ENCODE measurements around the gene PRM1.

The PRM1 gene, protein sequence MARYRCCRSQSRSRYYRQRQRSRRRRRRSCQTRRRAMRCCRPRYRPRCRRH

DNA sequence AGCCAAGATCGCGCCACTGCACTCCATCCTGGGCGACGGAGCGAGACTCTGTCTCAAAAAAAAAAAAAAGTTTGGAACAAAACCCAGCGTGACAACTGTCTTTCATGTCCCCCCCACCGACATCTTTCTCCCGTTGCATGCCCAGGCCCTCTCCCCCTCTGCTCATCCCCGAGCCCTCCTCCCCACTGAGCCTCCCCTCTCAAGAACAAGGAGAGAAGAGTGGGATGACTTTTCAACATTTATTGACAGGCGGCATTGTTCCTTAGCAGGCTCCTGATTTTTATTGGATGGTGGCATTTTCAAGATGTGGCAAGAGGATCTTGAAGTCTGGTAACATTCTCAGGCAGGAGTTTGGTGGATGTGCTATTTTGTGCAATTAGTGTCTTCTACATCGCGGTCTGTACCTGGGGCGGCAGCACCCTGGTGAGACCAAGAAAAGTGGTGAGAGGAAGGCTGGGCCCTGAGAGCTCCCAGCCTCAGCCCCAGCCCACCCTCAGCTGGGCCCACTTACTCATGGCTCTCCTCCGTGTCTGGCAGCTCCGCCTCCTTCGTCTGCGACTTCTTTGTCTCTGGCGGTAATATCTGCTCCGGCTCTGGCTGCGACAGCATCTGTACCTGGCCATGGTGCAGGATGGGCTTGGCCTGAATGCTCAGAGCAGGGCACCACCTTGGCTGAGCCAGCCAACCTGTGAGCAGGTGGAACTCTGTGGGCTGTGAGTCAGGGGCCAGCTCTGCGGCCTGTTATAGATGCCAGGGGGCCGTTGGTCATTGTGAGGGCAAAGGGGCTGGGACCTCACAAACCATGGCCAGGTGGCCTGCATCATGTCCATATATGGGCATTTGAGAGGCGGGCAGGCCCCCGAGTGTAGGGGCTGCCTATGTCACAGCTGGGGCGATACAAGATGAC is at the start of gene PRM1:
Gene PRM1 (minus strand): TSS at position 715 of the 907 bp plus-strand sequence. CDS start 92 bp downstream, at position 623.
- in situ Hi-C loops (cut with MboI; ENCODE audit: low sequenced_read_pairs), result no loop called here

DNA sequence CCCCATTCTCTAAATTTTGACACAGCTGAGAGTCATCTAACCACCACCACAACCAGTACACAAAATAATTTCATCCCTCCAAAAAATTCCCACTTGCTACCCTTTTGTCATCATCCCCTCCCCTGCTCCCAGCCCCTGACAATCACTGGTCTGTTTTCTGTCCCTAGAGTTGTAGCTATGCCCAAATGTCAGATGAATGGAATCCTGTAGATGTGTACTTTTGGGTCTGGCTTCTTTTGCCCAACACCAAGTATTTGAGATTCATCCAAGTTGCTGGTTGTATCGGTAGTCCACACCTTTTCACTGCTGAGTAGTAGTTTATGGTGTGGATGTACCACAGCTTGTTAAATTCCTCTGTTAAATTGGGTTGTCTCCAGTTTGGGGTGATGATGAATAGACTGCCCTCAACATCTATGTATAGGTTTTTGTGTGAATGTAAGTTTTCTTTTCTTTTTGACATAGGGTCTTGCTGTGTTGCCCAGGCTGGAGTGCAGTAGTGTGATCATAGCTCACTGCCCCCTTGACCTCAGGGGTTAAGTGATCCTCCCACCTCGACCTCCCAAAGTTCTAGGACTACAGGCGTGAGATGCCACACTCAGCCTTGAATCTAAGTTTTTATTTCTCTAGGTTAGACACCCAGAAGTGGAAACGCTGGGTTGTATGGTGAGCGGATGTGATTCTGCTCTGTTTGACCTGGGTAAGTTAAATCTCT is 49.6 kb upstream of the PRM1 start:
- in situ Hi-C loops (cut with MboI; ENCODE audit: low sequenced_read_pairs), result no loop called here

DNA sequence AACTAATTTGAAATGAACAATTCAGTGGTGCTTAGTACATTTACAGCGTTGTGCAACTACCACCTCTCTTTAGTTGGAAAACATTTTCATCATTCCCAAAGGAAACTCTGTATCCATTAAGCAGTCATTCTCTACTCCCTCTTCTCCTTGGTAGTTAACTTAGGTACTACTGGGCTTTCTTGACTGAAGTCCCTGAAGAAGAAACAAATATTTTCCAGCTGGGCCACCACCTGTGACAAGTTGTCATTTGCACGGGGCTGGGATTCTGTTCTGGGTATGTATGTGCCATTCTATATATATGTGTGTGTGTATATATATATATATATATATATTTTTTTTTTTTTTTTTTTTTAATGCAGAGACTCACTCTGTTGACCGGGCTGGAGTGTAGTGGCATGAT is 48.8 kb upstream of the PRM1 start:
- in situ Hi-C loops (cut with MboI; ENCODE audit: low sequenced_read_pairs), result no loop called here

GRCh38 chr16:11329071-11329491 is 48.0 kb upstream of the PRM1 start:
- in situ Hi-C loops (cut with MboI; ENCODE audit: low sequenced_read_pairs), result no loop called here

- in situ Hi-C loops (cut with MboI; ENCODE audit: low sequenced_read_pairs), result no loop called here
These were observed 47.3 kb upstream of the PRM1 start for GRCh38 chr16:11328172-11329070.

GRCh38 chr16:11327277-11328171 is 46.4 kb upstream of the PRM1 start:
- in situ Hi-C loops (cut with MboI; ENCODE audit: low sequenced_read_pairs), result no loop called here

DNA sequence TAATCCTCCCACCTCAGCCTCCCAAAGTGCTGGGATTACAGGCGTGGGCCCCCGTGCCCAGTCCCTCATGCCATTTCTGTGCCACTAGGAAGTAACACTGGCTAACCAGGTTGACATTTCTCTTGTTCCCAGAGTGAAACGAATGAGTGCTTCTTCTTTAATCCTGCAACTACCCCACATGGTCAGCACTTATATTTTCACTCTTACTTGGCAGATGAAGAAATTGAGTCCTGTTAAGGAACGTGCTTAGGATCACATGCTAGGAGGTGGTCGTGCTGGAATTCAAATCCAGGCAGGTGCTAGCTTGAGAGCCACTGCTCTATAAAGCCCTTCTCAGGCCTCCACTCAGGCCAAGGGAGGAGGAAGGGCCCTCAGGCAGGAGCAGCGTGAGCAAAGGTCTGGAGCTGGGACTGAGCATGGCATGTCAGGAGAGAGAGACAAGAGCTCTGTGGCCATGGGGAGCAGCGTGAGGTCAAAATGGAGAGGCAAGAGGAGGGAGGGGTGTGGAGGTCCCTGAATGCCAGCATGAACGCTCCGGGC is 45.7 kb upstream of the PRM1 start:
- in situ Hi-C loops (cut with MboI; ENCODE audit: low sequenced_read_pairs), result no loop called here

DNA sequence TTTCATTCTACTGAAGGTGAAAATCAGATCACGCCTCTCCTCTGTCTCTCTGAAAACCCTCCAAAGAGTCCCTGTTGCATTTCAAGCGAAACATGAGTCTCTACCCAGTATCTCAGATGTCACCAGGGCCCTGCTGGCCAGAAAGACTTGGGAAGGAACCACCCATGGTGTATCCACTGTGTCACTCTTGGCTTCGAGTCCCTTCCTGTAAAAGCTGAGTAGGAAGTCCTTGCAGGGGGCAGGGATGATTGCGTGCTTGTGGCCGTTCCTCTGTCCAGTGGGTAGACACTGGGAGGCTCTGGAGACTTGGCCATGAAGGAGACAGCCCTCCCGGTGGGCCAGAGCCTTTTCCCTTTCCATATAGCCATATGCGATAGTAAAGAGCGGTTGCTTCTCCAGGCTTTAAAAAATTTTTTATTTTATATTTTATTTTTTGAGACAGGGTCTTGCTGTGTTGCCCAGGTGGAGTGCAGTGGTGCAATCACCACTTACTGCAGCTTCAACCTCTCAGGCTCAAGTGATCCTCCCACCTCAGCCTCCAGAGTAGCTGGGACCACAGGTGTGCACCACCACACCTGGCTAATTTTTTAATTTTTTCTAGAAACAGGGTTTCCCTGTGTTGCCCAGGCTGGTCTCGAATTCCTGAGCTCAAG is 45.1 kb upstream of the PRM1 start:
- in situ Hi-C loops (cut with MboI; ENCODE audit: low sequenced_read_pairs), result no loop called here

GRCh38 chr16:11325404-11326083 is 44.4 kb upstream of the PRM1 start:
- in situ Hi-C loops (cut with MboI; ENCODE audit: low sequenced_read_pairs), result no loop called here

GRCh38 chr16:11323551-11324336 is 42.6 kb upstream of the PRM1 start:
- in situ Hi-C loops (cut with MboI; ENCODE audit: low sequenced_read_pairs), result no loop called here

GRCh38 chr16:11322823-11323222 is 41.7 kb upstream of the PRM1 start:
- in situ Hi-C loops (cut with MboI; ENCODE audit: low sequenced_read_pairs), result no loop called here

DNA sequence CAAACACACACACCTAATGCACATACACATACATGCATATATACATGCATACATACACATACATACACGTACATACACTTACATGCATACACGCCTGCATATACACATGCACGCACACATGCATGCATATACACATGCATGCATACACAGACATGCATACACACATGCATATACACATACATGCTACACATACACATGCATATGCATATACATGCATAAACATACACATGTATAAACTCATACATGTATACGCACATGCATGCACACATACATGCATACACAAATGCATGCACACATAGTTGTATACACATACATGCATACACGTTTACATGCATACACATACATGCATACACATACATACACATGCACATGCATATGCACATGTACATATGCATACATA is 40.5 kb upstream of the PRM1 start:
- in situ Hi-C loops (cut with MboI; ENCODE audit: low sequenced_read_pairs), result no loop called here

GRCh38 chr16:11320170-11320569 is 39.0 kb upstream of the PRM1 start:
- in situ Hi-C loops (cut with MboI; ENCODE audit: low sequenced_read_pairs), result no loop called here

- in situ Hi-C loops (cut with MboI; ENCODE audit: low sequenced_read_pairs), result no loop called here
These were observed 38.5 kb upstream of the PRM1 start for GRCh38 chr16:11319529-11320146.

DNA sequence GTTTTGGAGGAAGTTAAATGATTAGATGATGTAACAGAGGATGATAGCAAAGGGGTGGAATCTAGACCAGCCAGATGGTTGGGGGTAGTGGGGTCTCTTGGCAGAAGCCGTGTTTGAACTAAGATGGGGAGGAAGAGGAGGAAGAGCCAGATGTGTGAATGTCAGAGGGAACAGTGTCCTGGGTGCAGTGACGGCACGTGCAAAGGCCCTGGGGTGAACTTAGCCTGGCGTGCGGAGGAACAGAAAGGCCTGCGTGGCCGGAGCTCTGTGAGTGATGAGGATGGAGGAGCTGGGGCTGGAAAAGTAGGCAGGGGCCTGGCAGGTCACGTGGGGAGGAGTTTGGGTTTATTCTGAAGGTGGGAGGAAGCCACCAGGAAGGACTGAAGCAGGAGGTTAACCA is 37.7 kb upstream of the PRM1 start:
- in situ Hi-C loops (cut with MboI; ENCODE audit: low sequenced_read_pairs), result no loop called here

DNA sequence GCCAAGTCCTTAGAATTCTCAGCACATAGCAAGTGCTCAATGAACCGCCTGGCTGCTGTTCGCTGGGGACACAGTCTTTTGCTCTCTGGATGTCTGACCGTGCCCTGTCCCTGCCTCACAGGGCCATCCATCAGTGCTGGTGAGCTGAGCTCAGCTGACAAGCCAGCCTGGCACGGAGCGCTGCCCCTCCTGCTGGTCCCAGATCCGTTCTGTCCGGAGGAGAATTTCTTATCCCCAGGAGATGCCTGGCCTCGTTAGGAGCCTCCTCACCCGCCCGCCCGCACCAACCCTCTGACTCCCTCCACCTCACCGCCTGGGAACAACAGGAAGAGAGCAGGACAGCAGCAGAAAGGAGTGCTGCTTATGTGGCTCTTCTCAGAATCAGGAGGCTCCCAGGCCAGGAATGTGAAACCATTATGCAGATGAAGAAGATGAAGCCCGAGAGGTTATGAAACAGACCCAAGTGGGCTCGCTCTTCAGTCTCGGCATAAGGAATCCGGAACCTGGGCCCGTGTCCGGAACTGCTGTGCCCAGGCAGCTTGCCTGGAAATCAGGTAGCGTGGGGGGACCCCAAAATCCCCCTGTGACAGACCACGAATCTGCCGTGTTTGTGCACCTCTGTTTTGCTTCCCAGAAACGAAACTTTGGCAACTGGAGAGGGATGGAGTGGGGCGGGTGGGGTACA is 35.3 kb upstream of the PRM1 start:
- in situ Hi-C loops (cut with MboI; ENCODE audit: low sequenced_read_pairs), result no loop called here

DNA sequence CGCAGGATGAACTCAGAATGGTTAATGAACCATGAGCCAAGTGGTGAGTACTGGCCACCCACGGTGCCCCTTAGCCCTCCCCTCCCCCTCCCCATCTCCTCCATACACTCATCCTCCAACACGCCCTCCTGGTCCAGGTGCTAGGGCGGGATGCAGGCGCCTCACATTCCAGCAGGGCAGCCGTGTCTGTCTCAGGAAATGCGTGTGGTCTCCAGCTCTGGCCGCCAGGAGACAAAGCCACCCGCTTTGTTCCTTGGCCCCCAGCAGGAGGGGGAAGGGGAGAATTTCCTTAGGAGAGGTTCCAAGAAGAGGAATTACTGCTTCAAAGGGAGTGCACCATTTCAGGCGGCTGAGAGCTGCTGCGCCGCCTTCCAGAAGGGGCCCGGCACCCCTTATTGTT is 34.4 kb upstream of the PRM1 start:
- in situ Hi-C loops (cut with MboI; ENCODE audit: low sequenced_read_pairs), result no loop called here

All from HL-60/S4 (cell line).